HepG2 (cell line): Measurements from ENCODE around the gene MEG3. TPM values are rescaled to one million over a fixed set of nuclear protein-coding genes. Genes with fewer than 3 reads are reported as not detected.

Experiments
- ATAC-seq: fragments of 200-7000 bp; cut with Tn5 transposase; 3 replicates; pipeline ENCODE4 v1.9.1; 2020; ENCODE audit warnings: mild to moderate bottlenecking, moderate library complexity
- BruUV-seq: library from RNA; stranded (reverse); fragments of 400-500 nt; replicated peaks from 2 replicates; lab custom pipeline; 2021; lab: Mats Ljungman, UMichigan
- CTCF ChIA-PET: fragments of 300-600 bp; formaldehyde crosslinking; extraction: SDS; loops from one replicate; lab custom pipeline; 2021; ENCODE audit warnings: low total read pairs, inconsistent platforms, low intra/inter-chr PET ratio; lab: Yijun Ruan, JAX
- POLR2A ChIA-PET: fragments of 350-600 bp; sonication (Branson Sonifier 250); formaldehyde crosslinking; loops from one replicate; lab custom pipeline; 2020; ENCODE audit warnings: antibody characterized with exemption, inconsistent platforms; lab: Yijun Ruan, JAX
- DNase-seq: peaks from one replicate; pipeline ENCODE4 v3.0.0-alpha.2; 2015; ENCODE audit warnings: low spot score
- FAIRE-seq: peaks from 3 replicates; lab custom pipeline; 2011; peaks lifted over from hg19 to GRCh38; lab: Jason Lieb, UNC
- H2AFZ ChIP-seq: one replicate; pipeline ENCODE4 v1.6.1; 2011; ENCODE audit warnings: low read length, inconsistent platforms
- H3K27ac ChIP-seq: fragments of 300-600 bp; 3 replicates; pipeline ENCODE4 v1.8.0; 2011; ENCODE audit warnings: mixed run types, mild to moderate bottlenecking, mixed read lengths, low read length, inconsistent platforms; ENCODE audit not compliant: insufficient read depth; ENCODE audit errors: extremely low read length
- H3K27me3 ChIP-seq, 2 experiments: fragments of 200-600 bp in 1 of 2; 2 replicates in 1 of 2; 3 replicates in 1 of 2; pipeline versions ENCODE4 v1.6.0 to v1.8.0; 2011; ENCODE audit warnings: low read length in 2 of 2, mild to moderate bottlenecking in 2 of 2, moderate library complexity in 2 of 2, inconsistent platforms in 1 of 2; ENCODE audit not compliant: insufficient read depth in 2 of 2, control insufficient read depth in 1 of 2
- H3K36me3 ChIP-seq, 2 experiments: fragments of 200-600 bp in 1 of 2; replicated peaks in 1 of 2; 2 replicates in 1 of 2; 3 replicates in 1 of 2; pipeline versions ENCODE4 v1.5.1 to v1.8.0; 2011; ENCODE audit warnings: low read length in 2 of 2, inconsistent platforms in 1 of 2; ENCODE audit not compliant: insufficient read depth in 2 of 2, control insufficient read depth in 1 of 2
- H3K4me1 ChIP-seq: 2 replicates; pipeline ENCODE4 v1.5.1; 2012; ENCODE audit warnings: low read length, inconsistent platforms; ENCODE audit not compliant: insufficient read depth
- H3K4me2 ChIP-seq: 2 replicates; pipeline ENCODE4 v1.6.0; 2011; ENCODE audit warnings: low read depth, low read length, inconsistent platforms
- H3K4me3 ChIP-seq, 3 experiments: fragments of 200-600 bp in 1 of 3; sonication (generic), shearing (Covaris generic) in 1 of 3; replicated peaks in 1 of 3; 2 replicates each; pipeline ENCODE4 v1.5.1; 2011 to 2016; ENCODE audit warnings: low read length in 3 of 3, inconsistent platforms in 2 of 3, low read depth in 2 of 3, mild to moderate bottlenecking in 2 of 3, control low read depth in 1 of 3, mixed read lengths in 1 of 3; ENCODE audit not compliant: insufficient read depth in 1 of 3
- H3K79me2 ChIP-seq: one replicate; pipeline ENCODE4 v1.6.1; 2011; ENCODE audit warnings: low read length, inconsistent platforms; ENCODE audit not compliant: insufficient read depth
- H3K9ac ChIP-seq: 2 replicates; pipeline ENCODE4 v1.6.0; 2011; ENCODE audit warnings: mild to moderate bottlenecking, low read depth, low read length, inconsistent platforms; ENCODE audit not compliant: insufficient read depth
- H3K9me3 ChIP-seq: 2 replicates; pipeline ENCODE4 v1.5.1; 2012; ENCODE audit warnings: mild to moderate bottlenecking, low read length
- H4K20me1 ChIP-seq: 2 replicates; pipeline ENCODE4 v1.6.0; 2011; ENCODE audit warnings: inconsistent platforms, mild to moderate bottlenecking, low read length, moderate library complexity; ENCODE audit not compliant: insufficient read depth
- CTCF ChIP-seq: sonication (generic); formaldehyde crosslinking; IDR thresholded peaks from 2 replicates; pipeline ENCODE4 v1.5.0; 2020; ENCODE audit warnings: mild to moderate bottlenecking, missing genetic modification reagents, moderate library complexity
- FOXJ3 ChIP-seq: sonication (generic); formaldehyde crosslinking; IDR thresholded peaks from 2 replicates; pipeline ENCODE4 v1.4.0; 2020; ENCODE audit warnings: missing genetic modification reagents, mild to moderate bottlenecking, borderline replicate concordance
- FOXM1 ChIP-seq: sonication (generic); formaldehyde crosslinking; IDR thresholded peaks from 2 replicates; pipeline ENCODE4 v1.5.0; 2020; ENCODE audit warnings: missing genetic modification reagents
- GATA4 ChIP-seq: sonication (generic); IDR thresholded peaks from 2 replicates; pipeline ENCODE4 v1.6.1; 2016; ENCODE audit warnings: antibody characterized with exemption, low read depth, borderline replicate concordance
- JUNB ChIP-seq: sonication (generic); formaldehyde crosslinking; IDR thresholded peaks from 2 replicates; pipeline ENCODE4 v1.8.0; 2022; ENCODE audit warnings: missing genetic modification reagents, mild to moderate bottlenecking, borderline replicate concordance
- MED1 ChIP-seq: sonication (generic); formaldehyde crosslinking; IDR thresholded peaks from 2 replicates; pipeline ENCODE4 v1.4.0; 2020; ENCODE audit warnings: missing genetic modification reagents
- NFE2L1 ChIP-seq: sonication (generic); formaldehyde crosslinking; IDR thresholded peaks from 2 replicates; pipeline ENCODE4 v1.4.0; 2020; ENCODE audit warnings: missing genetic modification reagents, mild to moderate bottlenecking, borderline replicate concordance
- RARA ChIP-seq: IDR thresholded peaks from 2 replicates; pipeline ENCODE4 v1.6.1; 2016; ENCODE audit warnings: missing genetic modification reagents, missing compliant biosample characterization
- STAG1 ChIP-seq: sonication (generic); formaldehyde crosslinking; IDR thresholded peaks from 2 replicates; pipeline ENCODE4 v1.4.0; 2020; ENCODE audit warnings: missing genetic modification reagents
- THAP9 ChIP-seq: sonication (generic); formaldehyde crosslinking; IDR thresholded peaks from 2 replicates; pipeline ENCODE4; 2020; ENCODE audit warnings: missing genetic modification reagents, mild to moderate bottlenecking, borderline replicate concordance
- ZFY ChIP-seq: sonication (generic); formaldehyde crosslinking; IDR thresholded peaks from 2 replicates; pipeline ENCODE4 v1.4.0; 2020; ENCODE audit warnings: missing genetic modification reagents
- ZNF367 ChIP-seq: sonication (generic); formaldehyde crosslinking; IDR thresholded peaks from 2 replicates; pipeline ENCODE4 v1.4.0; 2020; ENCODE audit warnings: missing genetic modification reagents, borderline replicate concordance
- ZNF557 ChIP-seq: sonication (generic); formaldehyde crosslinking; IDR thresholded peaks from 2 replicates; pipeline ENCODE4 v1.4.0; 2020; ENCODE audit warnings: missing genetic modification reagents
- ZNF713 ChIP-seq: sonication (generic); formaldehyde crosslinking; IDR thresholded peaks from 2 replicates; pipeline ENCODE4 v1.4.0; 2020; ENCODE audit warnings: mild to moderate bottlenecking, missing genetic modification reagents
- WGBS: methylation state at CpG from one replicate; pipeline ENCODE4 v1.1.6; 2017; ENCODE audit warnings: low lambda C conversion rate; 5-methylcytosine and 5-hydroxymethylcytosine counted together
- in situ Hi-C: cut with HindIII; loops from 2 replicates; pipeline ENCODE4 v1.10.0; 2017; ENCODE audit warnings: low pct_unique_long_range_greater_than_20kb; ENCODE audit not compliant: extremely low pct_ligation_motif_present
- intact Hi-C: fragments of 100-400 bp; cut with micrococcal nuclease; formaldehyde crosslinking; loops from one replicate; pipeline ENCODE4 v1.10.0; 2022; ENCODE audit not compliant: unreplicated experiment
- polyA plus RNA-seq, 8 experiments: library from polyadenylated mRNA; depleted of rRNA in 3 of 8; stranded (reverse) in 7 of 8; unstranded in 1 of 8; fragments of >200 nt; fragmentation: Illumina TruSeq in 4 of 8; extraction: Trizol in 4 of 8; gene quantifications; 2 replicates each; pipeline versions ENCODE4 v1.2.1 to v1.2.3, GENCODE V29; 2011 to 2016; ENCODE audit warnings: low read depth in 4 of 8, missing spikeins in 1 of 8, mixed read lengths in 1 of 8; ENCODE audit not compliant: insufficient read depth in 1 of 8
- total RNA-seq, 5 experiments: library from RNA; depleted of rRNA; stranded (reverse); fragments of >200 nt; fragmentation: Illumina TruSeq; extraction: Trizol; gene quantifications; 2 replicates each; pipeline ENCODE4 v1.2.3, GENCODE V29; 2016; ENCODE audit warnings: low read depth in 1 of 5

Gene MEG3
- total and polyA plus RNA-seq, 2 of the 13 experiments (the other 11 are each of a cell fraction or from before 2014, with no cell fraction given): 0.17 TPM; not detected in 1

- TF ChIP-seq THAP9 (CRISPR knock-in tag) (no peak), FOXM1 (CRISPR knock-in tag) (no peak), ZFY (CRISPR knock-in tag) (no peak)
Observed at GRCh38 chr14:100903672-100904185, 77.8 kb downstream of the MEG3 start, which contains the start of gene RTL1 (continued).

DNA sequence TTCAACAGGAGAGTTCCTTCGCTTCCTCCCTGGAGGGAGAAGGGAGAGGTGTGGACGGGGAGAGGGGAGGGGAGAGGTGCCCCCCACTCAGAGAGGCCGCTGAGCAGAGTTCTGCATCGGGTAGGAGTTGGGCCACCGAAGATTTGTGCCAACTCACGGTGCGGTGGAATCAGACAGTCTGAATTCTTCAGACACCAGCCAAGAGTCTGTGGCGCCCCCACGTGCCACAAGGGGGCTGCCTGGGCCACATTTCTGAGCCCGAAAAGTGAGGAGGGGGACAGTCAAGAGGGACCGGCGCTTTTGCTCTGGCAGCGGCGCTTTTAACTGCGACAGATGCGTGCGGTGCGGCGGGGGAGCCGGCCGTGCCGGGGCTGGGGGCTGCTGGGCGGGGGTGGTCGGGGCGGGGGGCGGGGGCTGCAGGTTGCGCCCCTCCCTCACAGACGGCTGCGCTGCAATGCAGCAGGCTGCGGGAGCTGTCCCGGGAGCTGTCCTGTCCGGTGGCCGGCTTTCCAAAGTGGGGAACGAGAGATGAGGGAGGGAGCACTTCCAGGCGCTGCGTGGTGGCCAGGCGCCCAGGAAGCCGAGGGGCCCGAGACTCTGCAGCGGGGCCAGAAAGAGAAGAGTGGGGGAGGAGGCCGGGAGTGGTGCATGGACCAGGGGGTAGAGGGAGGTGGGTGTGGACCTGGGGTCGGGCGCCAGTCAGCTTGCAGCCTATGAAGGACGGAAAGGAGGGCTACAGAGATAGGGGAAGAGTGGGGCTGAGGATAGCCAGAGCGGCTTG is 78.6 kb downstream of the MEG3 start:
- no peaks in the 10 kb centered on the region for H4K20me1 ChIP-seq
- no peak for DNase-seq
- no peak overlapping the region; a peak in 1 of 6 replicates for H3K4me3 ChIP-seq
- no peaks in the 10 kb centered on the region for H3K79me2 ChIP-seq
- BruUV-seq: no TSS peak
- no peak overlapping the region for H2AFZ ChIP-seq
- in situ Hi-C loops (loop anchor here (5.0 to 10.0 kb wide), 3 partner anchors 163 to 760 kb away; no protein-coding TSS in a partner anchor), intact Hi-C loops (loop anchor here (5.0 kb wide), 1 partner anchor 178 kb away; no protein-coding TSS in a partner anchor)
- no peak overlapping the region for H3K9ac ChIP-seq
- H3K4me2 ChIP-seq: peak overlapping the region; percentile 47
- no peaks in the 10 kb centered on the region for H3K9me3 ChIP-seq
- no peak overlapping the region for H3K27ac ChIP-seq
- no peaks in the 10 kb centered on the region for H3K36me3 ChIP-seq
- peaks cover 48% of the 10 kb centered on the region for H3K4me1 ChIP-seq
- TF ChIP-seq FOXJ3 (CRISPR knock-in tag): no peak
- no peak for TF ChIP-seq NFE2L1 (CRISPR knock-in tag)
- no peak for TF ChIP-seq ZNF713 (CRISPR knock-in tag)
- peak; percentile 61 for TF ChIP-seq STAG1
- TF ChIP-seq ZNF367 (CRISPR knock-in tag): no peak
- no peak for TF ChIP-seq JUNB (CRISPR knock-in tag)
- no peak for TF ChIP-seq ZNF557
- TF ChIP-seq CTCF (CRISPR knock-in tag): peak; percentile 67
- TF ChIP-seq RARA (CRISPR knock-in tag): no peak
- no peak for TF ChIP-seq MED1
- no peak for TF ChIP-seq GATA4
- TF ChIP-seq, all 625 proteins: peak for 2
- CTCF ChIA-PET: no interaction called here
- 22% methylated on average over 31 of the region's 45 CpGs for whole genome bisulfite sequencing
- no peak for ATAC-seq
- POLR2A ChIA-PET: no interaction called here
- peaks cover 0 to 52% of the 10 kb centered on the region in 2 experiments; a peak in 3 of 5 replicates for H3K27me3 ChIP-seq
- FAIRE-seq: no peak
